HS-27A (cell line): ENCODE results near the gene ZBTB20.

ENCODE experiments used
- DNase-seq: peaks from one replicate; pipeline ENCODE4 v3.0.0-alpha.2; 2012; ENCODE audit warnings: low read depth, missing footprints

The ZBTB20 gene

DNA sequence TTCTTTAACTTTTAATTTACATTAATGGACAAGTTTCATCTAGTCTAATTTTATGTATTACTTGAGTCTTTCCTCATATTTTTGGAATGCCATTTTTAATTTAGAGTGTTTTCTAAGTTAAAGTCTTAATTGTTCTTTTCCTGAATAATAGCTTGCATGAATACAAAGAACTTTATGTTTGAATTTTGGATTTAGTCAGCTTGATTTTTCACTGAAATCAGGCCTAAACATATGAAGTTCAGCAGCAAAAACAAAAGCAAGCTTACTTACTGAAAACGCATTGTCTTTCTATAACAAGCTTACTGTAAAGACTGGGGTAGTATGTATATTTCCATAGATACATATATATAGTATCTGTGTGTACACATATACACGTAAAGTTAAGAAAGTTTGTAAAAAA lies 126.0 kb downstream of the ZBTB20 start:
- DNase-seq, result no peak

DNA sequence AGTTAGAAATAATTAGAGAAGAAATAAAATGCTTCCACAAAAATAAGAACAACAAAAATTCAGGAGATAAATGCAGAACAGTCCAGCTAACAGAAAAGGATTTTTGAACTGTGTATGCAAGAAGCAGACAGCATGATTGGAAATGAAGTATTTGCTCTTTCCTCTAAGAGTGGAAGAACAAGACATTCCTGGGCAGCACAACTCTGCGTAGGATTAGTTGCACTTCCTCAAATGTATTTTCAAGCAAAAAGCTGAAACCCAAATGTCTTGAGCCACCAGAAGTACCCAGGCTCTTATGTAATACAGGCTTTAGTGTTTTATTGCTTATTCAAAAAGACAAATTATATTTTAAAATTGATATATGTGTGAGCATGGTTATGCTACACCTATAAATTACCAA lies 127.2 kb downstream of the ZBTB20 start:
- no peak for DNase-seq

DNA sequence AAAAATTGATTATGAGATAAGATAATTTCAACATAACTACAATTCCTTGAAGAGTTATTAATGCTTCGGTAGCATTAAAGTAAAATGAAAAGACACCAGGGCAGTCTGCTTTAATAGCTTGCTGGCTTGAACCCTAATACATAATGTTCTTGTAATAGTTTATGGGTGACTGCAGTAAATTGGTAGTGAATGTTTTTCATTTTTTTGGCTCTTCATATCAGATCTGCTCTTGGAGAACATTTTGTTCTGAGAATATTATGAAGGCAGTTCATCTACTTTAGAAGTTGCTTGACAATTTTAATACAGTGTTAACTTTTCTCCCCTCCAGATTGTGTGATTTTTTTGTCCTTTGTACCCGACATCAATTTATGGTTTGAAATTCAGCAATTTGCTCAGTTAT lies 128.4 kb downstream of the ZBTB20 start:
- DNase-seq, result no peak

DNA sequence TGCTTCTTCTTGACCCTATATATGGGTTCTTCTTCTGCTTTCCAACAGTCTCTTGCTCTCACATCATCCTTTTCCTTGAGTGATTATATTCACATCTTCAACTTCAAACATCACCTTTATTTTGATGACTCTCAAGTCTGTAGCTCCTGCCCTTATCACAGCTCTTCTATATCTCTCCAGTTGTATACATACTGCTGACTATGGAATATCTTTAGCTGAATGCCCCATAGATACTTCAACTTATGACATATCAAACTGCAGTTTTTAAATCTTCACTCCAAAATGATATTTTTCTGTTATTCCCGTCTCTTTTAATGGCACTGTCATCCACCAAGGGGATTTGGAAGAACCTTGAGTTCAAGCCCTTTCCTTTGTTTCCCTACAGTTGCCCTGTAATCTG lies 139.1 kb downstream of the ZBTB20 start:
- DNase-seq, result no peak

DNA sequence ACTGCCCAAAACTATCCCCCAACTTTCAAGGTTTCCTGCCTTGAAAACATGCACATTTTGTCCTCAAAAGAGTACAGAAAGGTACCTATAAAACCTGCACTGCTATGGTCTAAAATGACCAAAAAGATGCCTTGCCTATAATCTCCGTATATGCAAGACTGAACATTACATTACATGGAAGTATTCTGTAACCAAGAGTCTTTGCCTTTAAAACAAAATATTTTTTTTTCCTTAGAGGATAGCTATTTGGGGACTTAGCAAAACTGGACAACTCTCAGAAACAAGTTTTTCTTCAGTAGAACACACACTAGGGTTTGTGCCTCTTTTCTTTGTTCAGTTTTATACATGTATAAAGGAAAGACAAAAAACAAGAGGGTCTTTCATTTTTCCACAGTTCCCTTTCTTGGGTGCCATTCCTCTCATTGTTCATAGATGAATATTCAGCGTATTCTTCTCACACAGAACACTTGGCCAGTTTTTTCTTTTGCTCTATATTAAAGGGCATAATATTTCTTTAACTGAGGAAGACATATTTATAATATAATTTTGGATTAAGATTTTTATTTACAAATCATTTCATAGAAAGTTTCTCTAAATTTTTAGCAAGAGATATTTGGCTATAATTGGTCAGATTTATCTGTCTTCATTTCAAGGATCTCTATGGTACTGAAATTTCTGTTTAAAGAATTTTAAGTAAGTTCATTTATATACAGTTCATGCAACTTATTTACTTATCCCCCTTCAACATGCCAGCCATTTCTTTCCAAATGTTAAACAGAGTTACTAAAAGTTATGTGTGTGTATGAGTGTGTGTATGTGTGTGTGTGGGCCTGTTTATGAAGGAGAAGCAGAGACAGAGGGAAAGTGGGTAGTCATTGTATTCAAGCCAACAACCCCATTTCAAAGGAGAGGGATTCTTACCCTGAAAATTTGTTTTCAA lies 142.6 kb downstream of the ZBTB20 start:
- DNase-seq, result no peak

DNA sequence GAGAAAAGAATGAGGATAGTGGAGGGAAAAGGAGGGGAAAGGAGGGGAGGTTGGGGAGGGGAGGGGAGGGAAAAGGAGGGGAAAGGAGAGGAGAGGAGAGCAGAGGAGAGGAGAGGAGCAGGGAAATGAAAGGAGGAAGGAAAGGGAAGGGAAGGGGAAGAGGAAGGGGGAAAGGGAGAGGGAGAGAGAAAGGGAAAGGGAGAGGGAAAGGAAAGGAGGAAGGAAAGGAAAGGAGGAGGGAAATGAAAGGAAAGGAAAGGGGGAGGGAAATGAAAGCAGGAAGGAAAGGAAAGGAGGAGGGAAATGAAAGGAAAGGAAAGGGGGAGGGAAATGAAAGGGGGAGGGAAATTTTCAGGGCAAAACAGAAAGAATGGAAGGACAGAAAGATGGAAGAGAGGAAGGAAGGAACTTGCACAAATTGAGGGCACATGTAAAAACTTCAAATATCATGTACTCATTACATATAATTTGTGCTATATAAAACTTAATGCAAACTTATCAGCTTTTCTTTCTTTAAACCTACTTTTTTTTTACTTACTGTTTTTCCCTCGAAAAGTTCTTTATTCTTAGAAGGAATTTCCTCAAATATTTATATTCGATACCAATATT lies 148.0 kb downstream of the ZBTB20 start:
- DNase-seq, result no peak

DNA sequence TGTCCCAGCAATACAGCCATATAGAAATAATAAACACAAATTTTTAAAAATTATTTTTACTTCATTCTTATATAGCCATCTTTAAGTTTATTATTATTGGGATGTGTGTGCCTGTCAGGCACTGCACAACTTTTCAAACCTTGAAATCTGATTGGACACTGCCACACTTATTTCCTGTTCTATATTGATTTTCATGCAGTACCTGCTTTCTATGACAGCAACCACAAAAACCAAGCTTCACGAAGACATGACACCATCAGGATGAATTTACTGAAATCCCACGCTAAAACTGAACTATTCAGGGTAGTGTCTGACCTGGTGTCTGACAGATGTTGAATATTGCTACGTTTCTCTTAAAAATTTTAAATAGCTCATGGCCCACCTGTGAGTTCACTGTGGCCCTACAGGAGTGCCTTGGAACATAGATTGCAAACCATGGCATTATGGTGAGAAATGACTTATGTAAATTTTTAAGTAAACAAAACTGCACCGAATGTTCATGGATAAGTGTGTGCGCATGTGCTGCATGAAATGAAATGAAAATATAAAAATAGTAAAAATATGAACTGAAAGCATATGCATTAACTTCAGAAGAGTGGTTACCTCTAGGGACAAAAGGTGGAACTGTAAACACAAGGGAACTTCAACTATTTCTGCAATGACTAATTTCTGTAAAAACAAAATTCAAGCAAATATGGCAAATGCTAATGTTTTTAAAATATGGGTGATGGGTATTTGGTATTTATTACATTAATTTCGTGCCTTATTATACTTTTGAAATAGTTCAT lies 152.3 kb downstream of the ZBTB20 start:
- DNase-seq, result no peak

DNA sequence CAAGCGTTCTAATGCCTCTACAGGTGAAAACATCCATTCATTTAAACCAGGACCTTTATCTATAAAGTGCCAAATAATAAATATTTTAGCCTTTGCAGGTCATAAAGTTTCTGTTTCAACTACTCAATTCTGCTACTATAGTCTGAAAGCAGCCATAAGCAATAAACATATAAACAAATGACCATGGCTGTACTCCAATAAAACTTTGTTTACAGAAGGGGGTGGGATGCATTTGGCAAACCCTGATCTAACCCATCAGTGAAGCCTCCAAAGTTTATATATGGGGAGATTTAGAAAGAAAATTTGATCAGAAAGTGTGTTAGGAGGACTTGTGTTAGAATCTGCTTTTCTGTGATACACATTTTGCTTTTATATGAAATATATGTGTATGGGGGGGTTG lies 161.3 kb downstream of the ZBTB20 start:
- DNase-seq, result no peak

DNA sequence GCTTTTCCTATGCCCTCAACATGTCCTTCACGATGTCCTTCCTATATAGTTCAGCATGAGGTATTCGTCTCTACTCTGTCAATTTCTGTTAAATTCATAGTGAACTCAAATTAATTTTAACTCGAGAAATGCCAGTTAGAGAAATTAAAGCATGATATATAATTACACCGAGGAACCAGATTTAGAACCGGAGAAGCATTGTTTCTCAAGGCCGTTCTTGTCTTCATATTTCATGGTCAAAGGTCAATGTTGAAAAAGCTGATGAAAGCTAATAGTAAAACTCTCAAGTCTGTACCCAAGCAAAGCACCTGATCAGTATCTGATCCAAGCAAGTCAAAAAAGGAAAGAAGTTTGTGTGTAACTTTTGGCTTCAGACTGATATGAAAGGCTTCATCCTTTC lies 163.8 kb downstream of the ZBTB20 start:
- no peak for DNase-seq

DNA sequence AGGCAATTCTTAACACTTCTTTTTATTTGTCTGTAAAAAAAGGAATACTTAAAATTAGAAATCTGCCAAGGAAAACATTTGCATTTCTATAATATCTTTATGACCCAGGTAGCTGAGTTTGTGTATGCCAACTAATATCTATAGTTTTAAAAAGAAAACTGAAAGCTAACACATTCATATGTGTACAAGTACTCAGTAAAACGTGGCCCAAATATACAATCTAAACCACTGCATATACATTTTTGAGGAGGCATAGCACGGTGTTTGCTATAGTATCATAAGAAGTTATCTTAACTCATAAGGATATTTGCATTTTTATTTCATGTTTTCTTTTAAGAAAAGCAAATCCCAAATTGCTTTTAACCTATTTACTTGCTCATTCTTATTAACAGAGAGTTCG lies 172.7 kb downstream of the ZBTB20 start:
- DNase-seq, result no peak

DNA sequence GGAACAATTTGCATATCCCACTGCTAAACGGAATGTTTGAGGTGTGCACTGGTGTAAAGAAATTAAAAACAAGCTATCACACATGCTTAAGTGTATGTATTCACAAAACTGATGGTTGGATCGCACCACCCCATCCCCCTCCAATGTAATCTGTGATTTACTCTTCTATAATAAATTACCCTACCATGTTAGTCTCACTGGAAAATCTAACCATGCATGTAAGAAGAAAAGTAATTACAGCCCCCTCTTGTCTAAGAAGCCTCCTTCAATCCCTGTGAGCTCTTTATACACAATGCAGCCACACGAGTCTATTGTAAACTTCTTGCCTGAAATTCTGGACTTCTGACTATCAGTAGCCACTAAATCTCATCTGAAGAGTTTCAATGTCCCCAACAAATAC lies 173.6 kb downstream of the ZBTB20 start:
- DNase-seq, result no peak

DNA sequence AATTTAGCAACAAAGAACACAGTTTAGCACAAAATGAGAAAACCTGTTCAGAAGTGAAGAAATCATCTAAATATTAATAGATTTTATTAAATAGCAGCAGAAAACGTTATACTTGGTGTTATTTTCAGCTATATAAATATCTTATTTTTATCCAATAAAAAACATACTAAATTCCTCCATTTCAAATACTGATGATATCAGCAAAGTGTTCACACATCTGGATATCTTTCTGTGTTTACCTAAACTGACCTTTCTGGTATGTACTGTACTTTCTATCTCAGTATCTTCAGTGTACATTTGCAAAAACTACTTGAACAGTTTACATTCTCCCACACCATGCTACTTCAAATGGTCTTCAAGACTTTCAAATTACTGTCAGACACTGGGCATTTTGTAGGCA lies 179.9 kb downstream of the ZBTB20 start:
- DNase-seq, result no peak

DNA sequence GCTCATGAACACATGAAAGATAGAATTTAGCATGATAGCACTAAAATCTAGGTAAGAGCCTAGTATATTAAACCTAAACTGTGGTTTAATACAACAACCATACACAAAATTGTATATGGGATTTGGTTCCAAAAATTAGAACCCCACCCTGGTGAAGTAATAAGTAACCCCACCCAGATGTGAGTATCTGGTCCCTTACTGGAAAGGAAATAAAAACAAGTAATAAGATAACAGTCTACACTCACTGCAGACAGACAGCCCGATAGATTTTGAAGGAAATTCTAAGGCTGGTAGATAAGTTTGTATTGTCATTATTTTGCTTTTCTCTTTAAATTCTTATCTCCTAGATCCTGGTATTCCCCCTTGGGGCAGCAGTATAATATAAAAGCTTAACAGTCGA lies 184.9 kb downstream of the ZBTB20 start:
- DNase-seq, result no peak

DNA sequence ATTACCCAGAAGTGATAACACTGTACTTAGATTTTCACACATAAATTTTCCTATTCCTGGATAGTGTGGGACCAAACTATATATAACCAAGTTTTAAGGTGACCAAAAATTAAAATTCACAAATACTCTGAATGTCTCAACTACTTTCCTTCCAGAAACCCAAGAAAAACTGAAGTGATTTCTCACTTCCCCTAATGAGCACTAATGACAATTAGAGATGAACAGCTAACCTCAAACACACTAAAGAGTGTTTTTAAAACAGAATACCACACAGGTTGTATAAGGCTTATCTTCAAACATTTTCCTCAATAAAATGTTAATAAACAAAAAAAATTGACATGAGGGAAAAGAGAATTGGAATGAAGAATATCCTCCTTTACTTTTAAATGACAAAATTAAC lies 188.2 kb downstream of the ZBTB20 start:
- no peak for DNase-seq

DNA sequence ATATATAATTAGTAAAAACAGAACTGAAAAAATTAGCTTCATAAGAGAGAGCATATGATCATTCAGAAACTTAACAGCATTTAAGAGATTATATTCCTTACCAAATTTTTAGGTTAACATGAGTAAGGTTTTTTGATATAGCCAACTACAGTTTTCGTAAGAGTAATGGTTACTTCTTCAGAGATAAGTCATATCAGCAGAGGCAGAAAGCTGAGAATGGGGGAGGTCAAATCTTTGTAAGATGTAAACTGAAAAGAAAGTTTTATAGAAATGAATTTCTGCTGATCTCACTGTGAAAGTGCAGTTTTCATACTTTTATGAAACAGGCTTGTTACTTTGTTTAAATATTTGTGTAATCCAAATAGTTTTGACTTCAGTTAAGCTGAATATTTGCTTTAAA lies 193.3 kb downstream of the ZBTB20 start:
- no peak for DNase-seq

DNA sequence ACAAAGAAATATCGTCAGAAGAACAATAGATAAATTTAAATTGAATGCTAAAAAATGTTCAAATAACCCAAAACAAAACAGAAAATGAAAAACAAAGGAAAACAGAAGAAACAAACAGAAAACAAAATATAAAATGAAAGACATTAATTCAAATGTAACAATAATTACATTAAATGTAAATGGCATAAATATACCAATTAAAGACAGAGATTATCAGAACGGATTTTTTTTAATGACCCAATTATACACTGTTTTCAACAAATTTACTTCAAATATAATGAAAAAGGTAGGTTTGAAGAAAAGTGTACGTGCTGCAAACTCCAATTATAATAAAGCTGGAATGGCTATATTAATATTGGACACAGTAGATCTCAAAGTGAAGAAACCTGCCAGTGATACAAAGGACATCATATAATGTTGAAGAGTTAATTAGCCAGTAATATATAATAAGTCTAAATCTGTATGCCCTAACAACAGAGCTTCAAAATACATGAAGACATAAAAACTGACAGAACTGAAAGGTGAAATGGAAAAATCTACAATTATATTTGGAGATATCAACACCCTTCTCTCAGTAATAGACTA lies 193.8 kb downstream of the ZBTB20 start:
- no peak for DNase-seq

DNA sequence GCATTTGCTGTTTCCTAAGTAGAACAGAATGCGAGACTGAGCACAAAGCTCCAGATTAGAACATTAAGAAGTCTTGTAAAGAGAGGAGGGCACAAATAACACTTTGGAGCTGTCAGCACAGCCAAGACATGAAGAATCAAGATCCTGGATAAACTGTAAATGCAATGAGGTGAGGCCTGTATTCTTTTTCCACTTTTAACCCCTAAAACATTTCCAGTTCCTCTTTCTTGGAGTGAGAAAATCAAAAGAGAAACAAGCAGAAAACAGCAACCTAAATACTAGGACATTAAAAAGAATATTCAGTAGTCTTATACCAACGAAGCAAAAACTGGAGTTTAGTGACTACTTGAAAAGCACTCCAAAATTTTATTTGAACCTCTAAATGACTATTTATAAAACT lies 204.3 kb downstream of the ZBTB20 start:
- DNase-seq, result no peak

DNA sequence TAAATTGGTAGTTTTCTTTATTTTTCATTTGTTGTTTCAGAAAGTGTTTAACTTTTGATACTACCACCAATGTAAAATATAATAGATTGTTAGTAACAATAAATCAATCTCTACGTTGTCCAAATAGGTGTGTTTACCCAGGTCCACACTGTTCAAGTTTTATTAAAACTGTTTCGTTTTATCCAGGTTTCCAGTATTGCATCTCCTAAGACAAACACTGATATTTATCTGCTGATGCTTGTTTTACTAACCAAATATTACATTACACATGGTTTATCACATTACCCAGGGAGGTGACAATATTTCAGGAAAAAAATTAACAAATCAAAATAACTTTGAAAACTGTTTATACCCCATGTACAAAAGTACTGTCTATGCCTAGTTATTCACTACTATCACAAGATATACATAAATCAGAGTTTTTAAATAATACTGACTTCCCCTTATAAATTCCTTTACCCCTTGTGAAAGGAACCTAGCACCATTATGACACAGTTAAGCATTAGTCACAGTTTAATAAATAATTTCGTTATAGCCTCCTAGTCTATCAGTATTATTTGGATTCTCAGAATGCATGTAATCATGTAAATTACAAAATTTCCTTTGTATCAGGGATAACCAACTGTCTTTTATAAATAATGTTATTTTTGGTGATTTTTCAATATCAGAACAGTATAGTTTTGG lies 205.3 kb downstream of the ZBTB20 start:
- DNase-seq, result no peak

DNA sequence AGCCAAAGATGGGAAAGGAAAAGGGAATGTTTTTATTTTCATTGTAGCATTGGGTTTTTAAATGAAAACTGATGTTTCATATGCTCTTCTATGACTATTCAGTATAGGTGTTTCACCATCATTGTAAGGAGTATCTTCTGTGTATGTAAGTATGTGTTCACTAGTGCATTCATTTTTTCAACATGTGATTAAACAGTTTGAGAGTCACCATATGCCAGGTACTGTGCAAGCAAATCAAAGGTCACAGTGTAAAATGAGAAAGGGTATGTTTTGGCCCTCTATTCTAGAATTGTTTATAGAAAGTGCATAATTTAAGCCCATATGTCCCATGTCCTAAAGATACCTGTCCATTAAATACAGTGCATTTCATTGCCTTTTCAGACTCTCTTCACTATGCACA lies 207.2 kb downstream of the ZBTB20 start:
- no peak for DNase-seq

DNA sequence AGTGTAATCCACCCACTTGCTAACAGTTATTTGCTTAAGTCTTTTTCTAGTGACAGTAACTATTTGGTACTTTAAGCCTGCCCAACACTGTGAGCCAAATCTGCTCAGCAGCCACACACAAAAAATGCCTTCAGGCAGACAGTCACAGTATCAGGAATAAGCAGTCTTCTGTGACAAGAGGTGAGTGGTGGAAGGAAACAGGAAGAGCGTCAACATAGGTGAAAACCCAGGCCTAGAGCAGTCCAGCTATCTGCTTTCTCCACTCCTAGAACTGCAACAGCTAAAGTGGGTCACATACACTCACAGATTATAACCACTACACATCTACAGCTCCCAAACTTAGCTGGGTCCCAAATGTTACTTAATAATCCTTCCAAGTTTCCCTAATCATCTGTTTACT lies 213.7 kb downstream of the ZBTB20 start:
- DNase-seq, result no peak

DNA sequence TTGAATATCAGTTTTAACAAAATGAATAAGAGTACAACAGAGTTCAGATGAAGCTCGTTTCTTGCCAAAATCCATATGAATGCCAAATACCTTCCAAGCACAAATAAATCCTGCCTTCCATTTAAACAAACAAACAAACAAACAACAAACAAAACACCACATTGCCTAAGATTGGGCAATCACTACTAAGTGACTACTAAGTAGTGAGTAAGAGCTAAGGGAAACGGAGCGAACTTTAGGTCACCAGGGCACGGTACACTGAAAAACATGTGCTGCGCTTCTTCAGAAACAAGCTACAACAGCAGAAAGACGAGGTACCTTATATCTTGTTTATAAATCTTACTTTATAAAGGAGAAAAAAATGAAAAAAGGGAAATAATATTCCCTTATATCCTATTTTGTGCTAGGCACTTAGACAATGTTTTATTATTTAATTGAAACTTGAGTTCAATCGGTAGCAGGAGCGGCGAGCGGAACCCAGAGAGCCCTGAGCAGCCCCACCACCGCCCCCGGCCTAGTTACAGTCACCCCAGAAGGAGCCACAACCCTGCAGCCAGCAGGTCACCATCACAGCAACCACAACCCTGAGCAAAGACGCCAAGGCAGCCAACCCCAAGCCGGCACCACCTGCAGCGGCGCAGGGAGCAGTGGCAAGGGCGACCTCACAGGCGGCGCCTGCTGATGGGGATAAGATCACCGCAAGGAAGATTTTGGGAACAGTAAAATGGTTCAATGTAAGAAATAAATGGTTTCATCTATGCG lies 216.9 kb downstream of the ZBTB20 start:
- DNase-seq, result no peak
